HCT116 (cell line): ENCODE results near the gene NHP2. TPM values are rescaled to one million over a fixed set of nuclear protein-coding genes. Genes with fewer than 3 reads are reported as not detected.

Experiments
- ATAC-seq: fragments of 200-7000 bp; cut with Tn5 transposase; 2 replicates; pipeline ENCODE4 v1.9.1; 2020; ENCODE audit warnings: mild to moderate bottlenecking, moderate library complexity
- BruUV-seq: library from RNA; stranded (reverse); fragments of 400-500 nt; replicated peaks from 2 replicates; lab custom pipeline; 2021; lab: Mats Ljungman, UMichigan
- CTCF ChIA-PET: fragments of 300-600 bp; sonication (Branson Sonifier 250); formaldehyde crosslinking; loops from one replicate; lab custom pipeline; 2021; ENCODE audit warnings: antibody characterized with exemption; lab: Charles Lee
- POLR2A ChIA-PET: fragments of 300-600, 350-600 bp; sonication (Branson Sonifier 250); formaldehyde crosslinking; loops from one replicate; lab custom pipeline; 2021; ENCODE audit warnings: antibody characterized with exemption; lab: Charles Lee
- RAD21 ChIA-PET, 2 experiments: fragments of 300-600 bp; sonication (Branson Sonifier 250); formaldehyde crosslinking; loops; one replicate each; lab custom pipeline; 2023; ENCODE audit warnings: low total read pairs in 2 of 2; ENCODE audit not compliant: uncharacterized antibody in 2 of 2, unreplicated experiment in 2 of 2, low non-redundant PET in 1 of 2; lab: Charles Lee
- DNase-seq: peaks from one replicate; pipeline ENCODE4 v3.0.0-alpha.2; 2010; ENCODE audit warnings: low read depth, low spot score
- H2AFZ ChIP-seq: fragments of 200-600 bp; shearing (Covaris generic), sonication (generic); 2 replicates; pipeline ENCODE4 v1.6.1; 2017; ENCODE audit warnings: low read depth, mixed run types, mixed read lengths, antibody characterized with exemption, low read length; ENCODE audit not compliant: poor library complexity, severe bottlenecking
- H3K27ac ChIP-seq: 2 replicates; pipeline ENCODE4 v1.5.1; 2012; ENCODE audit warnings: low read depth, low read length
- H3K27me3 ChIP-seq: fragments of 200-600 bp; sonication (generic); 2 replicates; pipeline ENCODE4 v1.6.1; 2016; ENCODE audit warnings: mixed run types, low read length, mixed read lengths; ENCODE audit not compliant: insufficient read depth
- H3K36me3 ChIP-seq, 2 experiments: fragments of 200-500 bp in 1 of 2; fragments of 200-600 bp in 1 of 2; sonication (Bioruptor generic) in 1 of 2; sonication (generic) in 1 of 2; 2 replicates each; pipeline versions ENCODE4 v1.5.1 to v1.6.1; 2014 to 2016; ENCODE audit warnings: low read length in 2 of 2, inconsistent platforms in 1 of 2, mixed read lengths in 1 of 2, mixed run types in 1 of 2; ENCODE audit not compliant: insufficient read depth in 2 of 2, control insufficient read depth in 1 of 2
- H3K4me1 ChIP-seq, 2 experiments: fragments of 200-600 bp in 1 of 2; sonication (generic) in 1 of 2; 2 replicates each; pipeline versions ENCODE4 v1.5.1 to v1.6.1; 2012 to 2017; ENCODE audit warnings: low read length in 2 of 2, inconsistent platforms in 1 of 2, mild to moderate bottlenecking in 1 of 2, mixed read lengths in 1 of 2, mixed run types in 1 of 2, moderate library complexity in 1 of 2; ENCODE audit not compliant: insufficient read depth in 2 of 2, control insufficient read depth in 1 of 2
- H3K4me2 ChIP-seq: fragments of 200-600 bp; sonication (generic); 2 replicates; pipeline ENCODE4 v1.6.1; 2017; ENCODE audit warnings: mixed run types, low read length, mixed read lengths
- H3K4me3 ChIP-seq, 2 experiments: fragments of 200-600 bp in 1 of 2; sonication (generic) in 1 of 2; replicated peaks in 1 of 2; 2 replicates each; pipeline ENCODE4 v1.5.1; 2011 to 2016; ENCODE audit warnings: low read length in 2 of 2, control low read depth in 1 of 2, low read depth in 1 of 2, mild to moderate bottlenecking in 1 of 2, mixed read lengths in 1 of 2, mixed run types in 1 of 2
- H3K79me2 ChIP-seq: fragments of 200-600 bp; sonication (generic); 2 replicates; pipeline ENCODE4 v1.6.1; 2017; ENCODE audit warnings: mild to moderate bottlenecking, mixed run types, low read length, moderate library complexity, mixed read lengths; ENCODE audit not compliant: insufficient read depth
- H3K9ac ChIP-seq: fragments of 200-600 bp; sonication (generic); 2 replicates; pipeline ENCODE4 v1.6.1; 2016; ENCODE audit warnings: low read length, mixed read lengths
- H3K9me2 ChIP-seq: fragments of 200-600 bp; sonication (generic), shearing (Covaris generic); 2 replicates; pipeline ENCODE4 v1.6.1; 2017; ENCODE audit warnings: mixed run types, mild to moderate bottlenecking, moderate library complexity; ENCODE audit not compliant: insufficient read depth
- H3K9me3 ChIP-seq, 2 experiments: fragments of 200-500 bp in 1 of 2; fragments of 200-600 bp in 1 of 2; sonication (Bioruptor generic) in 1 of 2; sonication (generic) in 1 of 2; 2 replicates each; pipeline ENCODE4 v1.6.1; 2014 to 2017; ENCODE audit warnings: low read length in 2 of 2, mixed read lengths in 2 of 2, inconsistent platforms in 1 of 2, low read depth in 1 of 2, mild to moderate bottlenecking in 1 of 2, mixed run types in 1 of 2, moderate library complexity in 1 of 2; ENCODE audit not compliant: control insufficient read depth in 1 of 2, insufficient read depth in 1 of 2
- H4K20me1 ChIP-seq: fragments of 200-600 bp; sonication (generic), shearing (Covaris generic); 2 replicates; pipeline ENCODE4 v1.6.1; 2017; ENCODE audit warnings: mixed run types, mild to moderate bottlenecking, moderate library complexity; ENCODE audit not compliant: insufficient read depth
- CTCF ChIP-seq, 3 experiments: fragments of 200-600 bp in 1 of 3; sonication (generic) in 1 of 3; IDR thresholded peaks in 2 of 3; conservative IDR thresholded peaks in 1 of 3; 2 replicates each; pipeline ENCODE4 v1.5.1; 2012 to 2017; ENCODE audit warnings: low read depth in 2 of 3, low read length in 2 of 3, antibody characterized with exemption in 1 of 3, borderline replicate concordance in 1 of 3, control low read depth in 1 of 3, mild to moderate bottlenecking in 1 of 3, mixed read lengths in 1 of 3, mixed run types in 1 of 3, moderate library complexity in 1 of 3; ENCODE audit not compliant: insufficient read depth in 1 of 3
- YY1 ChIP-seq: IDR thresholded peaks from 2 replicates; pipeline ENCODE4 v1.6.1; 2011; ENCODE audit warnings: low read length, low read depth, moderate library complexity, mild to moderate bottlenecking; ENCODE audit not compliant: insufficient replicate concordance; ENCODE audit errors: extremely low read depth
- intact Hi-C: fragments of 100-400 bp; cut with micrococcal nuclease; formaldehyde crosslinking; loops from 2 replicates; pipeline ENCODE4 v1.10.0; 2022
- total RNA-seq: library from RNA; stranded (reverse); gene quantifications from one replicate; pipeline ENCODE4 v1.2.1, GENCODE V29; 2021; ENCODE audit not compliant: unreplicated experiment

The NHP2 gene
- total RNA-seq, 1 experiment from 2014 or later: 260 TPM

GRCh38 chr5:178155065-178155464, 1.4 kb upstream of the NHP2 start:
- Histone ChIP-seq H4K20me1 (no peaks in the 10 kb centered on the region), H3K27me3 (no peaks in the 10 kb centered on the region), H3K4me3 (no peak overlapping the region), H3K36me3 (peaks cover 2 to 16% of the 10 kb centered on the region in 2 experiments; a peak in 2 of 4 replicates), H3K9ac (no peak overlapping the region), H3K27ac (no peak overlapping the region), H3K9me3 (no peaks in the 10 kb centered on the region), H2AFZ (no peak overlapping the region), H3K9me2 (no peaks in the 10 kb centered on the region), H3K4me2 (0 out of 2 replicates have a peak overlapping the region, but pooled peaks have one; percentile 78), H3K79me2 (peaks cover 33% of the 10 kb centered on the region), H3K4me1 (peaks cover 14 to 21% of the 10 kb centered on the region in 2 experiments; a peak in 3 of 4 replicates)
- no TSS peak for BruUV-seq
- ChIA-PET POLR2A (no interaction called here), RAD21 (no interaction called here), CTCF (interaction anchor here (1.1 kb wide), 1 partner anchor 80 kb away, joined by 4 read pairs; no protein-coding TSS in a partner anchor)
- TF ChIP-seq YY1 (no peak), CTCF (IDR thresholded peaks at IDR 0.05 in 2 of 3, conservative IDR thresholded peaks at IDR 0.05 in 1 of 3; ENCODE audit: borderline replicate concordance in 1 of 3, insufficient read depth in 1 of 3, low read depth in 2 of 3, low read length in 2 of 3) (no peak)
- DNase-seq (no peak), ATAC-seq (no peak)
- intact Hi-C loops: no loop called here
